IMR-90 (cell line): ENCODE measurements around the gene MED13. TPM values are rescaled to one million over a fixed set of nuclear protein-coding genes. Genes with fewer than 3 reads are reported as not detected.

Experiments
- ATAC-seq: fragments of 200-7000 bp; cut with Tn5 transposase; 2 replicates; pipeline ENCODE4 v1.9.1; 2020; ENCODE audit warnings: low read depth, mild to moderate bottlenecking, moderate library complexity
- BruUV-seq: library from RNA; stranded (reverse); fragments of 400-500 nt; replicated peaks from 2 replicates; lab custom pipeline; 2021; lab: Mats Ljungman, UMichigan
- CTCF ChIA-PET: fragments of 300-600 bp; formaldehyde crosslinking; extraction: SDS; loops from one replicate; lab custom pipeline; 2021; ENCODE audit warnings: antibody characterized with exemption; lab: Yijun Ruan, JAX
- POLR2A ChIA-PET: fragments of 300-600 bp; sonication (Branson Sonifier 250); formaldehyde crosslinking; loops from one replicate; lab custom pipeline; 2022; ENCODE audit warnings: antibody characterized with exemption; ENCODE audit not compliant: unreplicated experiment; lab: Charles Lee
- DNase-seq: peaks from one replicate; pipeline ENCODE4 v3.0.0; 2013
- H2AFZ ChIP-seq: replicated peaks from 2 replicates; pipeline ENCODE3; 2013; ENCODE audit warnings: low read length, mild to moderate bottlenecking; ENCODE audit not compliant: poor library complexity
- H2AK5ac ChIP-seq: 2 replicates; pipeline ENCODE4 v1.6.1; 2013; ENCODE audit warnings: low read depth, low read length, inconsistent platforms
- H2AK9ac ChIP-seq: replicated peaks from 2 replicates; pipeline ENCODE3; 2013; ENCODE audit warnings: mild to moderate bottlenecking, low read depth, low read length, moderate library complexity; ENCODE audit not compliant: poor library complexity
- H2BK120ac ChIP-seq: 2 replicates; pipeline ENCODE4 v1.6.1; 2013; ENCODE audit warnings: low read depth, low read length, inconsistent platforms
- H2BK15ac ChIP-seq: 3 replicates; pipeline ENCODE4 v1.6.1; 2013; ENCODE audit warnings: low read depth, low read length, inconsistent platforms
- H2BK20ac ChIP-seq: 2 replicates; pipeline ENCODE4 v1.6.1; 2013; ENCODE audit warnings: low read depth, mild to moderate bottlenecking, inconsistent platforms, low read length, moderate library complexity
- H2BK5ac ChIP-seq: 2 replicates; pipeline ENCODE4 v1.6.1; 2013; ENCODE audit warnings: mild to moderate bottlenecking, low read depth, low read length, inconsistent platforms; ENCODE audit not compliant: poor library complexity, severe bottlenecking
- H3K14ac ChIP-seq: replicated peaks from 2 replicates; pipeline ENCODE4 v1.6.1; 2013; ENCODE audit warnings: low read depth, low read length, inconsistent platforms
- H3K18ac ChIP-seq: 2 replicates; pipeline ENCODE4 v1.6.1; 2013; ENCODE audit warnings: low read depth, low read length, control low read depth
- H3K23ac ChIP-seq: 2 replicates; pipeline ENCODE4 v1.6.1; 2013; ENCODE audit warnings: low read depth, low read length, inconsistent platforms
- H3K27ac ChIP-seq: 2 replicates; pipeline ENCODE4 v1.5.1; 2013; ENCODE audit warnings: mild to moderate bottlenecking, control low read depth, low read length; ENCODE audit not compliant: insufficient read depth
- H3K27me3 ChIP-seq: 2 replicates; pipeline ENCODE4 v1.6.1; 2013; ENCODE audit warnings: low read length; ENCODE audit not compliant: control insufficient read depth, insufficient read depth
- H3K36me3 ChIP-seq: 2 replicates; pipeline ENCODE4 v1.6.1; 2013; ENCODE audit warnings: low read length, mixed read lengths; ENCODE audit not compliant: control insufficient read depth, insufficient read depth
- H3K4ac ChIP-seq: 2 replicates; pipeline ENCODE4 v1.6.1; 2013; ENCODE audit warnings: low read depth, low read length, inconsistent platforms
- H3K4me1 ChIP-seq: 2 replicates; pipeline ENCODE4 v1.6.1; 2013; ENCODE audit warnings: low read length, mixed read lengths; ENCODE audit not compliant: control insufficient read depth, insufficient read depth
- H3K4me2 ChIP-seq: 2 replicates; pipeline ENCODE4 v1.6.1; 2013; ENCODE audit warnings: low read depth, mild to moderate bottlenecking, control low read depth, low read length, moderate library complexity
- H3K4me3 ChIP-seq: 2 replicates; pipeline ENCODE4 v1.5.1; 2013; ENCODE audit warnings: low read depth, mild to moderate bottlenecking, control low read depth, low read length, moderate library complexity; ENCODE audit not compliant: insufficient read depth
- H3K56ac ChIP-seq: 2 replicates; pipeline ENCODE4 v1.6.1; 2013; ENCODE audit warnings: low read length, inconsistent platforms; ENCODE audit not compliant: insufficient read depth; ENCODE audit errors: extremely low read depth
- H3K79me1 ChIP-seq, 2 experiments: 2 replicates each; pipeline ENCODE4 v1.6.1; 2013; ENCODE audit warnings: low read length in 2 of 2, inconsistent platforms in 1 of 2, low read depth in 1 of 2
- H3K9ac ChIP-seq: 2 replicates; pipeline ENCODE4 v1.6.1; 2013; ENCODE audit warnings: low read depth, low read length, control low read depth
- H3K9me1 ChIP-seq: 2 replicates; pipeline ENCODE4 v1.6.1; 2013; ENCODE audit warnings: low read length, inconsistent platforms; ENCODE audit not compliant: insufficient read depth
- H3K9me3 ChIP-seq: 2 replicates; pipeline ENCODE4 v1.6.1; 2013; ENCODE audit warnings: low read length; ENCODE audit not compliant: control insufficient read depth, insufficient read depth
- H4K20me1 ChIP-seq: 2 replicates; pipeline ENCODE4 v1.6.1; 2013; ENCODE audit warnings: low read length, inconsistent platforms; ENCODE audit not compliant: insufficient read depth
- H4K5ac ChIP-seq: 2 replicates; pipeline ENCODE4 v1.6.1; 2013; ENCODE audit warnings: mild to moderate bottlenecking, low read depth, low read length, control low read depth
- H4K8ac ChIP-seq, 2 experiments: 2 replicates each; pipeline ENCODE4 v1.6.1; 2013; ENCODE audit warnings: low read depth in 2 of 2, low read length in 2 of 2, control low read depth in 1 of 2, inconsistent platforms in 1 of 2
- H4K91ac ChIP-seq: 2 replicates; pipeline ENCODE4 v1.6.1; 2013; ENCODE audit warnings: low read depth, low read length, inconsistent platforms; ENCODE audit not compliant: insufficient read depth
- NFE2L2 ChIP-seq: fragments of 150-350 bp; IDR thresholded peaks from 2 replicates; pipeline ENCODE4 v1.6.1; 2016; ENCODE audit warnings: low read depth, mild to moderate bottlenecking, low read length
- SMC3 ChIP-seq: fragments of 150-350 bp; IDR thresholded peaks from 2 replicates; pipeline ENCODE4 v1.6.1; 2016; ENCODE audit warnings: low read depth, mild to moderate bottlenecking, antibody characterized with exemption, low read length, moderate library complexity
- WGBS, 2 experiments: methylation state at CpG; one replicate each; pipeline versions ENCODE4 v1.1.5 to v1.1.7; 2013; ENCODE audit warnings: missing lambda C conversion rate in 2 of 2; ENCODE audit not compliant: insufficient read length in 1 of 2; ENCODE audit errors: extremely low coverage in 2 of 2; 5-methylcytosine and 5-hydroxymethylcytosine counted together
- dilution Hi-C: fragments of 300-500 bp; cut with HindIII; formaldehyde crosslinking; loops from one replicate; pipeline ENCODE4 v1.14.3; 2018; ENCODE audit warnings: low sequenced_read_pairs; ENCODE audit not compliant: unreplicated experiment
- in situ Hi-C: fragments of 300-500 bp; cut with MboI; formaldehyde crosslinking; loops from 3 replicates; pipeline ENCODE4 v1.14.3; 2019; ENCODE audit warnings: low sequenced_read_pairs, inconsistent platforms, mixed read lengths
- intact Hi-C: fragments of 100-400 bp; cut with micrococcal nuclease; formaldehyde crosslinking; loops from 2 replicates; pipeline ENCODE4 v1.10.0; 2022
- polyA plus RNA-seq, 3 experiments: library from polyadenylated mRNA; depleted of rRNA; stranded (reverse); fragments of >200 nt; gene quantifications; 2 replicates each; pipeline ENCODE4 v1.2.3, GENCODE V29; 2012; ENCODE audit warnings: low replicate concordance in 1 of 3
- total RNA-seq: library from RNA; depleted of rRNA; stranded (reverse); fragments of >200 nt; gene quantifications from 2 replicates; pipeline ENCODE4 v1.2.3, GENCODE V29; 2012
- TF ChIP-seq, protein P1 (sequence below): fragments of 150-350 bp; IDR thresholded peaks from 2 replicates; pipeline ENCODE4 v1.6.1; 2017; ENCODE audit warnings: mild to moderate bottlenecking, antibody characterized with exemption, low read length, low read depth

The MED13 gene
- total and polyA plus RNA-seq, 2 of the 4 experiments (the other 2 are of a cell fraction): 9.7 to 67.2 TPM

DNA sequence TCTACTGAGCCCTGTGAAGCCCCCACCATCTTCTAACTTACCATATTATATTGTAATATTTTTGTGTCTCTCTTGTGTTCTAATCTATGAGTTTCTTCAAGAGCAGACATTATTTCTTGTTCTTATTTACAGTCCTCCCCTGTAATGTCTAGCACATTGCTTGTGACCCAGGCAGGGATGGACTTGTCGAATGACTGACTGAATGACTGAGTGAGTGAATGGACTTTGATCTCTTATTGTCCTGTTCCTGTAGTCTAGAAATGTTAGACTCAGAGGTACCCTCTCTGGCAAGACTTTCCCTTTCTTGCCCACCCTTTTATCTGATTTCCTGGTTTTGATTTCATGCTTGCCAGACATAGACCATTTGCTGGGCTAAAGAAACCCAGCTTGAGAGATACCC lies 35.0 kb upstream of the MED13 start:
- Histone ChIP-seq H3K56ac (no peak overlapping the region), H3K14ac (no peak overlapping the region), H2AK9ac (no peak overlapping the region), H3K9me1 (no peaks in the 10 kb centered on the region), H4K8ac (no peak overlapping the region), H4K20me1 (no peaks in the 10 kb centered on the region), H4K91ac (no peak overlapping the region), H4K5ac (no peak overlapping the region), H3K36me3 (no peaks in the 10 kb centered on the region), H3K4me1 (no peaks in the 10 kb centered on the region; the same call in 1 of the 2 replicates), H3K23ac (no peak overlapping the region), H3K4ac (no peak overlapping the region), H3K79me1 (no peaks in the 10 kb centered on the region), H2BK20ac (no peak overlapping the region), H3K4me2 (no peak overlapping the region), H3K27me3 (peaks cover 16% of the 10 kb centered on the region), H2BK5ac (no peak overlapping the region), H3K9me3 (peaks cover 2% of the 10 kb centered on the region; the same call in 1 of the 2 replicates), H2AK5ac (no peak overlapping the region), H3K4me3 (no peak overlapping the region), H2BK120ac (no peak overlapping the region), H2AFZ (no peak overlapping the region), H3K9ac (no peak overlapping the region), H3K27ac (no peak overlapping the region), H2BK15ac (no peak overlapping the region), H3K18ac (no peak overlapping the region)
- no peak for ATAC-seq
- POLR2A ChIA-PET: no interaction called here
- BruUV-seq: no TSS peak
- CTCF ChIA-PET: interaction anchor here (0.6 kb wide), 1 partner anchor 13 kb away, joined by 5 read pairs; no protein-coding TSS in a partner anchor
- in situ Hi-C loops: no loop called here
- no CpG with 5 or more reads among the region's 1 CpG for WGBS, 2 experiments
- TF ChIP-seq NFE2L2: no peak
- TF ChIP-seq, protein P1, sequence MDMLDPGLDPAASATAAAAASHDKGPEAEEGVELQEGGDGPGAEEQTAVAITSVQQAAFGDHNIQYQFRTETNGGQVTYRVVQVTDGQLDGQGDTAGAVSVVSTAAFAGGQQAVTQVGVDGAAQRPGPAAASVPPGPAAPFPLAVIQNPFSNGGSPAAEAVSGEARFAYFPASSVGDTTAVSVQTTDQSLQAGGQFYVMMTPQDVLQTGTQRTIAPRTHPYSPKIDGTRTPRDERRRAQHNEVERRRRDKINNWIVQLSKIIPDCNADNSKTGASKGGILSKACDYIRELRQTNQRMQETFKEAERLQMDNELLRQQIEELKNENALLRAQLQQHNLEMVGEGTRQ: no peak
- TF ChIP-seq SMC3: no peak
- DNase-seq: no peak
- dilution Hi-C loops: no loop called here
- intact Hi-C loops: no loop called here
